ENCODE measurements around the gene KCNH8.

DNA sequence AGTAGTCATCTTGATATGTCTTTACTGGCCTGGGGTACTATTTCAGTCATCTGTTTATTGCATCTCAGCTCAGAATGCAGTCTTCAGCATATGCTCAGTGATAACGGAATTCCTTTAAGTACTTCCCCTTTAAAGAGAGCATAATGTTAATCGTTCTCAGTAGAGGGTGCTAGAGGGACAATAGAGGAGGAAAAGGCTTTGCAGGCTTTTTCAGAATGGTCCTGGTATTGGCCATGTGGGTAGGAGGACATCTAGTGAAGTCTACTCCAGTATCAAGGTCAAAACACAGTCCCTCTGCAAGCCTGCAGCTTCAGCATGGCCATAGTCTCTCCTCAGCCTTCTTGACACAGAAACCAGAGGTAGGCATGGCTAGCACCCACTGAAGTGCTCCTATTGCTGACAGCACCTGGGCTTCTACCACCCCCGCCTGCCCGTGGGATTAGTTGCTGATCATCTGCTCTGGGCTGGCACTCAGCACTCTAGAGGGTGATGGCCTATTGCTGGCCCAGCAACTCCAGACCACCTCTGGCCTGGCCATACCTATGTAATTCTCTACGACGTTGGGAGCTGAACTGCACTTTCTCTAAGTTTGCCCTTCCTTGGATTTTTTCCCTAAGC lies 65.4 kb downstream of the KCNH8 start:
- TF ChIP-seq, protein P1, sequence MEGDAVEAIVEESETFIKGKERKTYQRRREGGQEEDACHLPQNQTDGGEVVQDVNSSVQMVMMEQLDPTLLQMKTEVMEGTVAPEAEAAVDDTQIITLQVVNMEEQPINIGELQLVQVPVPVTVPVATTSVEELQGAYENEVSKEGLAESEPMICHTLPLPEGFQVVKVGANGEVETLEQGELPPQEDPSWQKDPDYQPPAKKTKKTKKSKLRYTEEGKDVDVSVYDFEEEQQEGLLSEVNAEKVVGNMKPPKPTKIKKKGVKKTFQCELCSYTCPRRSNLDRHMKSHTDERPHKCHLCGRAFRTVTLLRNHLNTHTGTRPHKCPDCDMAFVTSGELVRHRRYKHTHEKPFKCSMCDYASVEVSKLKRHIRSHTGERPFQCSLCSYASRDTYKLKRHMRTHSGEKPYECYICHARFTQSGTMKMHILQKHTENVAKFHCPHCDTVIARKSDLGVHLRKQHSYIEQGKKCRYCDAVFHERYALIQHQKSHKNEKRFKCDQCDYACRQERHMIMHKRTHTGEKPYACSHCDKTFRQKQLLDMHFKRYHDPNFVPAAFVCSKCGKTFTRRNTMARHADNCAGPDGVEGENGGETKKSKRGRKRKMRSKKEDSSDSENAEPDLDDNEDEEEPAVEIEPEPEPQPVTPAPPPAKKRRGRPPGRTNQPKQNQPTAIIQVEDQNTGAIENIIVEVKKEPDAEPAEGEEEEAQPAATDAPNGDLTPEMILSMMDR (conservative IDR thresholded peaks at IDR 0.05 in 1 of 2, IDR thresholded peaks at IDR 0.05 in 1 of 2; ENCODE audit: low read depth in 1 of 2, low read length in 2 of 2) = no peak
- no peak for TF ChIP-seq EZH2 (IDR thresholded peaks at IDR 0.05; ENCODE audit: low read length, missing control alignments)

All from fibroblast of lung (primary cell).